GM18511 (cell line): Measurements from ENCODE around the gene CYSRT1.
A peak's percentile ranks its signal among the peaks of the same experiment; 100 is the strongest.

ENCODE experiments used
- ATAC-seq: cut with Tn5 transposase; IDR thresholded peaks from one replicate; pipeline ENCODE4 v1.9.1; 2021; ENCODE audit warnings: mild to moderate bottlenecking, moderate library complexity; ENCODE audit not compliant: unreplicated experiment

The CYSRT1 gene

DNA sequence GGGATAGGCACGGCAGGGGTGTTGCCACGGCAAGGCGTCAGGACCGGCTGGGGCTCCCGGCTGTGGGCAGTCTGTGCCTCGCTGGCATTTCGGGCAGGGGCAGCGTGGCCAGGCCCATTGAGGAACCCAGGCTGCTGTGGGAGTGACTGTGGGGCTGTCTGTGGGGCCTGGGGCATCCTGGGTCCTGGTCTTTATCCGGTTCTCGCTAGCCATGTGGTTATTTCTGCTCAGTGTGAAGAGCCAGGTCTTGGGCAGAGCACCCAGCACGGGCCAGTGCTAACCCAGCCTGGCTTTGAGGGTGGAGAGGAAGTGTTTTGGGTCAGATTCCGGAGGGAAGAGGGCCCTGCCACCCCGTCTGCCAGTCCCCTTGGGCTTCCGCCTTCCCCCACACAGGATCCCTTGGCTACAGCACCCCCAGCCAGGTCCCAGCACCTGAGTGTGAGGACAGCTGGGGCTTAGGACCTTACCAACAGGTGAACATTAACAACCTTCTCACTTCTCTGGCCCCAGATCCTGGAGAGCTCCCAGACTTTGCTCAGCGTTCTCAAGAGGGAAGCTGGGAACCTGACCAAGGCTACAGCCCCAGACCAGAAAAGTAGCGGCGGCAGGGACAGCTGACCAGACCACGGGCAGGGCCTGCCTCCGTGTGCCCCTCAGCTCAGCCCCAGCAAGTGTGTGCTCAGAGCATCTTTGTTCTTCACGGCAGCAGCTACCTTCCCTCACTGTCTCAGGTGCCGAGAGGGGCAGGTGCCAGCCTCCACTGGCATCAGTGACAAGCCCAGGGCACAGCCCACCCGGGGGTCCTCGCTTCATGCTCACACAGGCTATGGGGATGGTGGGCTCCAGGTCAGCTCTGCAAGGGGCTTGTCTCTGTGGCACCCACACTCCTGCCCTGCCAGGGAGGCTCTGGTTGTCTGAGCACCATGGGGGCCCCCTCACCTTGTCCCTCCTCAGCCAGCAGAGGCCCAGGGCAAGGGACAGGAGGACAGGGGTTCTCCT lies 35.4 kb upstream of the CYSRT1 start:
- no peak for ATAC-seq

DNA sequence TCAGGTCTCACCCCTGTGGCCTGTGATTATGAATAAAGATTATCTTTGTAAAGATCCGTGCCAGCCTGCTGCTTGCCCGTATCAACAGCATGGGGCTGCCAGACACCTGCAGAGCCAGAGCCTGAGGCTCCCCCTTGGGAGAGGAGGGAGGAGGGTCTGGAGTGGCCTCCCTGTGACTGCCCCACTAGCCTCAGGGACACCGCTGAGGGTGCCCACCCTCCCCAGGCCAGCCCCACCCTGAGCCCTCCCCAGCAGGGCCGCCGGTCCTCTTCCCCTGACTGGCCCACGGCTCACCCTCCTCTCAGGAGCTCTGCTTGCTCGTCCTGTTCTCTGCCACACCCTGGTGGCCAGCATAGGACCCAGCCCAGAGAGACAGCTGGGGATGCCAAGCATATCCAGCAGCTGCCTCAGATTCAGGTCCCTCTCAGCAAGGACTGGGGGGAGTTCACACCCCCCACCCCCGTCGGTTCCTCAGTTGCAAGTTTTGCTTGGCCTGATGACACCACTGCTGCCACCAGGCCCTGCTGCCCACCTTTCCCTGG lies 34.6 kb upstream of the CYSRT1 start:
- no peak for ATAC-seq

DNA sequence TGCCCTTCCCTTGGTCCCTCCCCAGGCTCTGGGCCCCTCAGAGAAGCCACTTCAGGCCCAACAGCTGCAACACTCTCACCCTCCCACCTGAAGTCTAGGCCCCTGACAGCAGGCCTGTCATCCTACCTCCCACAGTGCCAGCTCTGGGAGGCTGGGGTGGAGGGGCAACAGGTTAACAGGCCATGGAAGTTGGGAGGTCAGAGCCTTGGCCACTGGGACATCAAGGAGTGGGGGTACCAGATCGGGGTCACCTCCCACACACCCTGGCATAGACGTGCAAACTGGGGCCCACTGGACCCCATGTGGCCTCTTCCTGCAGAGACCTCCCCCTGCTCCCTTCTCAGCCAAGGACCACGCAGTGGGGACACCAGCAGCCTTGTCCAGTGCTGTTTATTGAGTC lies 33.7 kb upstream of the CYSRT1 start:
- ATAC-seq: no peak

GRCh38 chr9:137191691-137192447 lies 33.1 kb upstream of the CYSRT1 start:
- ATAC-seq: no peak

- no peak for ATAC-seq
Observed at GRCh38 chr9:137192448-137192780, 32.6 kb upstream of the CYSRT1 start.

DNA sequence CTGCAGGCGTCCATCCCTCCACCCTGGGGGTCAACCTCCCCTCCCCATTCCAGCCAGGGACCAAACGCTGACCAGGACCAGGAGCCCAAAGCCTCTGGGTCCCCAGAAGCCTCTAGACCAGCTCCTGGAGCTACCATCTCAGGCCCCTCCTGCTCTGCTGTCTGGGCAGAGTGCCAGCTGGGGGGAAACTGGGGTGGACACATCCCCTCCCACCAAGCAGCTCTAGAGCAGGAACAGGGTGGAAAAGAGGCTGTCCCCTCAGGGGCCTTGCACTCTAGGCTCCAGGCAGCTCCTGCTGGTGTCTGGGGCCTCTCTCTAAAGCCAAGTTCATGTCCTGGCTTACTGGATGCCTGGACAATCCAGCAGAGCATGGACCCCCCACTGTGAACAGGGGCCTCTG lies 32.1 kb upstream of the CYSRT1 start:
- no peak for ATAC-seq

DNA sequence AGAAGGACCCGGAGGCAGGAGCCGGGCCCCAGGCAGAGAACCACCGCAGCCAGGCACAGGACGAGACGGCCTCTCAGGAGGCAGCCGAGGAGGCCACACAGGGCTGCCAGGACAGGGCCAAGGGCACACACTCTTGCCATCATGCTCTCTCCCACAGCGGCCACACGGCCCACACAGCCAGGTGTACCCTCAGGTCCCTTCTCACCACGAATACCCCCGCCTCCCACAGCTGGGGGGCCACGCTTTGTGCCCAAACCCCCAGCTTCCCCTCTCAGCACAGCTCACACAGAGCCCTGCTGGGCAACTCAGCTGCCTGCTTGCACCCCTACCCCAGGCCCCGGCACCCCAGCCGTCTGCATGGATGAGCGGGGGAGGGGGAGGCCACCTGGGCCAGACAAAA lies 31.2 kb upstream of the CYSRT1 start:
- no peak for ATAC-seq

DNA sequence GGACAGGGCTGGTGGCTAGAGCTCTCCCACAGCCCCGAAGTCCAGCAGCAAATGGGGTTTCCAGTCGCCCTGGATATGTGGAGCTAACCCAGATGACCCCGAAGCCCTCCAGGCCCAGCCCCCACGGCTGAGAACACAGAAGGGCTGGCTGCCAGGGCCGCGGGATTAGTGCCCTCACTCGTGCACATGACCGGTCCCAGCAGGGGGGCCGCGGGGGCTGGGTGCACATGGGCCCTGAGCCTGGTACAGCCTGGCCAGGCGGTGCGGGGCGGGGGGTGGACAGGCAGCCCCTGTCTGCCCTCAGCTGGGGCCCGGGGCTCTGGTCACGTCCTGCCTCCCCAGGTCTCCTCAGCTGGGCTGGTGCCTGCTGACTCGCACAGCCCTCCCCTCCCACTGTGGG lies 30.6 kb upstream of the CYSRT1 start:
- ATAC-seq: no peak

GRCh38 chr9:137194909-137195308 lies 30.1 kb upstream of the CYSRT1 start:
- no peak for ATAC-seq

- ATAC-seq: no peak
Observed at GRCh38 chr9:137195525-137196220, 29.3 kb upstream of the CYSRT1 start.

- no peak for ATAC-seq
Observed at GRCh38 chr9:137198051-137198901, 26.7 kb upstream of the CYSRT1 start.

- no peak for ATAC-seq
Observed at GRCh38 chr9:137198902-137199283, 26.1 kb upstream of the CYSRT1 start.

DNA sequence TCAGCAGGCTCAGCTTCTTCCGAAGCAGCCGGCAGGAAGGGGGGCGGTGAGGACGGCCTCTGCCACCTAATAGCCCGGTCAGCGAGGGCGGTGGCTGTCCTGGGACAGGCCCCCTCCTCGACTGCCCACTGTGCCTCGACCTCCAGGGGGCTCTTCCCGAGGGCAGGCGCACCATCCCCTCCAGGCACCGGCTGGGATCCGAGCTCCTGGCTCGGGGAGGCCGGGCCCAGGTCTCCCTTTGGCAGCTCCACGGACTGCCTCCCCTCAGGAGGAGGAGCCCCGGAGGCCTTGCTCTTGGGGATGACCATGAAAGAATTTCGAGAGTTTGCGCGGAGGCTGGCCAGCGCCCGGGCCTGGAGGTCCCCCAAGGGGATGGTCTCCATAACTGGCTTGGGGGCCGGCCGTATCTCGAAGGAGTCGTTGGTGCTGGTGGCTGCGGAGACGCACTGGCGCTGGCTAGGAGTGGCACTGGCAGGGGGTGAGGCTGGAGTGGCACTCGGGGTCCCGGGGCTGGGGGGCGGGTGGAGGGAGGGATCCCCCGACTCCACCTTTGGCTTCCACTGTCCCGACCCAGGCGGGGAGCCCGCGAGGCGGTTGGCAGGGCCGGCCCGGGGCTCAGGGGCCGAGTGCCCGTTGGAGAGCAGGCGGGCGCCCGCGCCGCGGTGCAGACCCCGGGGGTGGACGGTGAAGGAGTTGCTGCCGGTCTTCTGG lies 25.4 kb upstream of the CYSRT1 start:
- ATAC-seq: no peak

DNA sequence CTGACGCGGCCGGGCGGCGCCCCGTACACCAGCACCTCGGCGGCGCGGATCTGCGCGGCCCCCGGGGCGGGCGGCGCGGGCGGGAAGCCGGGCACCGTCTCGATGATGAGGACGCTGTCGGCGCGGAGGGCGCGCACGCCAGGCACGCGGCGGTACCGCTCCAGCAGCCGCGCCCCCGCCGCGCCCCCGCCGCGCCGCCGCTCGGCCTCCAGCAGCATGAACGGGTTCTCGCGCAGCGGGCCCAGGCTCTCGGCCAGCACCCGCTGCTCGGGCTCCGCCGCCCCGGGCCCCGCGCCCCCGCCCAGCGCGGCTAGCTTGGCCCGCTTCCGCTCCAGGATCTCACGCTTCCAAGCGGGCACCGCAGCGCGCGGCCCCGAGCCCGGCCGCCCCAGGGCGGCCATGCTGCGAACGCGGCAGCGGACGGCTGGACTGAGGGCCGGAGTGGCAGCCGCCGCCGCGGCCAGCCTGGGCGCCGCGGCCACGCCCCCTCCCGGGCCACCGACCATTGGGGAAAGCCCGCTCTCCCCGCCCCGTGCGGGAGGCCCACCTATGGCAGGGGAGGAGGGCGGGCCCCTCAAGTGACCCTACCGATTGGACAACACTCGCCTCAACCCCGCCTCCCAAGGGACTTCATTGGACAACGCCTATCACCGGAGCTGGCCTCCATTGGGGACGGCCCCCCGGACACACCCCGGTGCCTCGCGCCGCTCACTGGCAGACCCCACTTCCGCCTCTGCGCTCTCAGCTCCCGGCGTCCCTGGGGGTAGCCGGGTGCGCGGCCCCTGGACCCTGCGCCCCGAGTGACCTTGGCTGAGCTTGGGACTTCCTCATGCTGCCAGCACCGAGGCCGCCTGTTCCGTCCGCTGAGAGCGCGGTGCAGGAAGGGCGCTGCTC lies 24.4 kb upstream of the CYSRT1 start, which contains the start of gene TPRN:
TSS of gene TPRN (minus strand) at position 431 of the 894 bp plus-strand sequence. CDS start at position 401, 30 bp downstream.
- ATAC-seq: peak; percentile 89

DNA sequence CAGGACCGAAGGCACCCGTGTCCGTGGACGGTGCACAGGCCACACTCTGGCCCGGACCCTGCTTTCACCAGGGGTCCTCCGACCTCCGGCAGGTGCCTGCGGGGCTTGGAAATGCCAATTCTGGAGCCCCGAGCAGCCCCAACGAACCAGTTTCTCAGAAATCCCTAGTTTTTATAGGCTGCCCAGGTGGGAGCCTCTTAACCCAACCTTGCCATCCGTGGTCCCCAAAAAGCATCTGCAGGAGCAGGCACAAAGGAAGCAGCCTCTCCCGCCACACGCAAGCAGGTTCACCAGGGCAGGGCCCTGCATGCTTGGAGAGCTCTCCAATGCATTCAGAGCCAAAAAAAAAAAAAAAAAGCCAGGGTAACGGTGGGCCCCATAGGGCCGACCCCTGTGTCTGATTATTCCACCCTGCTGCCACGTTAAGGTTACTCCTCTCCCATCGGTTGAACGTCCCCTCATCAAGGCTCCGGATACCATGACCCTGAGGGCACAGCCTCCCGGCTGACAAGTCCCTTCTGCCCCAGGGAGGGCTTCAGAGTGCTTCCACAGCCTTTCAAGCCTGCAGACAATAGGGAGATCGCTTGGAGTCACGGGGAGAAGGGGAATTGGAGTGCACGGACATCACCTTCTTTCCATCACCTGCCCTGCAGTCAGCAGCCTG lies 23.6 kb upstream of the CYSRT1 start:
- no peak for ATAC-seq

DNA sequence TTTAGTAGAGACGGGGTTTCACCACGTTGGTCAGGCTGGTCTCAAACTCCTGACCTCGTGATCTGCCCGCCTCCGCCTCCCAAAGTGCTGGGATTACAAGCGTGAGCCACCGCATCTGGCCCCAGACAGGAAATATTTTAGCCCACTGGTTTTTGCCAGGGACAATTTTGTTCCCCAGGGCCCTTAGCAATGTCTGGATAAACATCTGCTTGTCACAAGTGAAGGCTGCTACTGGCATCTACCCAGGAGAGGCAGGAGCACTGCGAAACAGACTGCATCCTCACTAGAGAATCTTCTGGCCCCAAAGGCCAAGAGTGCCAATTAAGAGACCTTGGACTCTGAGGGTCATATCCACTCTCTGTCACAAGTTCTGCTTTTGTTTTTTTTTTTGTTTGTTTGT lies 22.0 kb upstream of the CYSRT1 start:
- no peak for ATAC-seq

DNA sequence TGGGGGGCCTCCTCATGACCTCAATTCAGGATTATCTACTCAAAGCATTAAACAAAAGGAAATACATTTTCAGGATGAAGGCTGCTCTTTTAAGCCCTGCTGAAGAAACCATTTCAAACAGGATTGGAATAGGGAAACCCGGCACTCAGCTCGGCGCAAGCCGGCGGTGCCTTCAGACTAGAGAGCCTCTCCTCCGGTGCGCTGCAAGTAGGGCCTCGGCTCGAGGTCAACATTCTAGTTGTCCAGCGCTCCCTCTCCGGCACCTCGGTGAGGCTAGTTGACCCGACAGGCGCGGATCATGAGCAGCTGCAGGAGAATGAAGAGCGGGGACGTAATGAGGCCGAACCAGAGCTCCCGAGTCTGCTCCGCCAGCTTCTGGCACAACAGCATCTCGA lies 20.2 kb upstream of the CYSRT1 start:
- no peak for ATAC-seq
